HK-2 (cell line): ENCODE results near the gene UBXN2A.
"Not testable (repeated sequence)": the region's sequence is repeated elsewhere in the genome, so short reads cannot be mapped to it uniquely, and the experiment has no call there.

Experiments used
- DNase-seq: peaks from one replicate; pipeline ENCODE4 v3.0.0-alpha.2; 2018; ENCODE audit not compliant: unreplicated experiment

The UBXN2A gene

GRCh38 chr2:23941644-23942043 lies 1.4 kb downstream of the UBXN2A start:
- no peak for DNase-seq

- DNase-seq = no peak
These were observed 3.4 kb downstream of the UBXN2A start for GRCh38 chr2:23943666-23944065.

GRCh38 chr2:23944527-23944926 lies 4.3 kb downstream of the UBXN2A start:
- DNase-seq = no peak

- DNase-seq = no peak
These were observed 4.7 kb downstream of the UBXN2A start for GRCh38 chr2:23944976-23945375.

GRCh38 chr2:23947350-23947749 lies 7.1 kb downstream of the UBXN2A start:
- DNase-seq = no peak

GRCh38 chr2:23952558-23952957 lies 12.3 kb downstream of the UBXN2A start:
- DNase-seq = not testable (repeated sequence)

GRCh38 chr2:23953625-23954024 lies 13.4 kb downstream of the UBXN2A start:
- no peak for DNase-seq

- DNase-seq = no peak
These were observed 14.2 kb downstream of the UBXN2A start for GRCh38 chr2:23954325-23955014.

GRCh38 chr2:23967846-23968245 lies 27.6 kb downstream of the UBXN2A start:
- no peak for DNase-seq

GRCh38 chr2:23976883-23977282 lies 36.6 kb downstream of the UBXN2A start:
- DNase-seq = no peak

- no peak for DNase-seq
These were observed 48.1 kb downstream of the UBXN2A start for GRCh38 chr2:23988371-23988770.

- no peak for DNase-seq
These were observed 52.7 kb downstream of the UBXN2A start for GRCh38 chr2:23992931-23993330.

- DNase-seq = no peak
These were observed 53.5 kb downstream of the UBXN2A start for GRCh38 chr2:23993736-23994269.

GRCh38 chr2:23994567-23994966 lies 54.3 kb downstream of the UBXN2A start:
- no peak for DNase-seq

- no peak for DNase-seq
These were observed 67.4 kb downstream of the UBXN2A start for GRCh38 chr2:24007693-24008092.

- DNase-seq = no peak
These were observed 68.6 kb downstream of the UBXN2A start for GRCh38 chr2:24008672-24009366.

- DNase-seq = no peak
These were observed 69.1 kb downstream of the UBXN2A start for GRCh38 chr2:24009367-24009679.

- DNase-seq = no peak
These were observed 69.6 kb downstream of the UBXN2A start, which contains the start of gene MFSD2B for GRCh38 chr2:24009680-24010476. Gene MFSD2B, plus strand, starts transcription at chr2:24010085. Its CDS starts 12 bp downstream, at chr2:24010097.

GRCh38 chr2:24010477-24011249 lies 70.4 kb downstream of the UBXN2A start:
- DNase-seq = no peak

- no peak for DNase-seq
These were observed 71.2 kb downstream of the UBXN2A start for GRCh38 chr2:24011250-24012104.
